ENCODE data around the gene TRPM2. TPM values are rescaled to one million over a fixed set of nuclear protein-coding genes. Genes with fewer than 3 reads are reported as not detected.

The TRPM2 gene
- total RNA-seq, 2 donors from 2014 or later, result 1.6 to 2.7 TPM

- no peak for TF ChIP-seq POLR2AphosphoS5 (IDR thresholded peaks at IDR 0.05)
- no peak for TF ChIP-seq POLR2A (IDR thresholded peaks at IDR 0.05)
- no peak for TF ChIP-seq CTCF (IDR thresholded peaks at IDR 0.05)
- no peak overlapping the region for H3K4me3 ChIP-seq
- no peaks in the 10 kb centered on the region for H3K36me3 ChIP-seq
- no peaks in the 10 kb centered on the region for H3K4me1 ChIP-seq (replicated peaks)
- intact Hi-C loops (cut with DNase I), result no loop called here
- H3K27ac ChIP-seq, result no peak overlapping the region
- no peak for DNase-seq (ENCODE audit: low spot score)
- 59% methylated on average over 9 of the region's 9 CpGs for WGBS
- no peaks in the 10 kb centered on the region for H3K9me3 ChIP-seq
- H3K27me3 ChIP-seq (replicated peaks; ENCODE audit: insufficient read depth), result no peaks in the 10 kb centered on the region
These were observed 45.1 kb downstream of the TRPM2 start for GRCh38 chr21:44398499-44398898.

- no peak overlapping the region for H3K4me3 ChIP-seq
- no peak for DNase-seq (ENCODE audit: low spot score)
- H3K27me3 ChIP-seq (replicated peaks; ENCODE audit: insufficient read depth), result no peaks in the 10 kb centered on the region
- H3K9me3 ChIP-seq, result no peaks in the 10 kb centered on the region
- H3K36me3 ChIP-seq, result no peaks in the 10 kb centered on the region
- intact Hi-C loops (cut with DNase I), result no loop called here
- TF ChIP-seq CTCF (IDR thresholded peaks at IDR 0.05) (no peak), POLR2AphosphoS5 (IDR thresholded peaks at IDR 0.05) (no peak), POLR2A (IDR thresholded peaks at IDR 0.05) (no peak)
- H3K27ac ChIP-seq, result no peak overlapping the region
- no peaks in the 10 kb centered on the region for H3K4me1 ChIP-seq (replicated peaks)
- WGBS, result 83% methylated on average over 32 of the region's 33 CpGs
These were observed 45.9 kb downstream of the TRPM2 start for GRCh38 chr21:44399151-44399954.

- 85% methylated on average over 18 of the region's 25 CpGs for WGBS
These were observed 46.8 kb downstream of the TRPM2 start for GRCh38 chr21:44399955-44400790.

GRCh38 chr21:44400791-44401385 lies 47.5 kb downstream of the TRPM2 start:
- no peak for TF ChIP-seq CTCF (IDR thresholded peaks at IDR 0.05)
- no peak for TF ChIP-seq POLR2AphosphoS5 (IDR thresholded peaks at IDR 0.05)
- no peak for TF ChIP-seq POLR2A (IDR thresholded peaks at IDR 0.05)
- H3K36me3 ChIP-seq, result no peaks in the 10 kb centered on the region
- intact Hi-C loops (cut with DNase I), result no loop called here
- no peaks in the 10 kb centered on the region for H3K9me3 ChIP-seq
- H3K4me1 ChIP-seq (replicated peaks), result no peaks in the 10 kb centered on the region
- no peak for DNase-seq (ENCODE audit: low spot score)
- H3K27me3 ChIP-seq (replicated peaks; ENCODE audit: insufficient read depth), result no peaks in the 10 kb centered on the region
- 72% methylated on average over 14 of the region's 14 CpGs for WGBS
- H3K4me3 ChIP-seq, result no peak overlapping the region
- H3K27ac ChIP-seq, result no peak overlapping the region

More at GRCh38 chr21:44399955-44400790, 46.8 kb downstream of the TRPM2 start:
- no peaks in the 10 kb centered on the region for H3K4me1 ChIP-seq (replicated peaks)
- H3K27me3 ChIP-seq (replicated peaks; ENCODE audit: insufficient read depth), result no peaks in the 10 kb centered on the region
- no peaks in the 10 kb centered on the region for H3K36me3 ChIP-seq
- H3K4me3 ChIP-seq, result no peak overlapping the region
- intact Hi-C loops (cut with DNase I), result no loop called here
- DNase-seq (ENCODE audit: low spot score), result no peak
- no peaks in the 10 kb centered on the region for H3K9me3 ChIP-seq
- H3K27ac ChIP-seq, result no peak overlapping the region
- TF ChIP-seq POLR2AphosphoS5 (IDR thresholded peaks at IDR 0.05) (no peak), POLR2A (IDR thresholded peaks at IDR 0.05) (no peak), CTCF (IDR thresholded peaks at IDR 0.05) (no peak)

Measured in prostate gland (tissue), 2 donors.